A549 (cell line): Measurements from ENCODE around the gene CHD9.

Experiments used
- BHLHE40 ChIP-seq: IDR thresholded peaks from 2 replicates; pipeline ENCODE4 v1.6.1; 2012; ENCODE audit warnings: low read depth, low read length, inconsistent platforms
- CHD2 ChIP-seq: fragments of 150-350 bp; IDR thresholded peaks from 2 replicates; pipeline ENCODE4 v1.6.1; 2014; ENCODE audit warnings: low read length; ENCODE audit not compliant: partially characterized antibody
- CTCF ChIP-seq: fragments of >200 bp; sonication (Bioruptor Twin); formaldehyde crosslinking; IDR thresholded peaks from 3 replicates; pipeline ENCODE4 v1.5.1; 2016
- ESRRA ChIP-seq: fragments of 150-350 bp; IDR thresholded peaks from 2 replicates; pipeline ENCODE4 v1.6.1; 2014; ENCODE audit warnings: mild to moderate bottlenecking, low read length, borderline replicate concordance
- HDAC2 ChIP-seq: fragments of 200-600 bp; sonication (generic); IDR thresholded peaks from 2 replicates; pipeline ENCODE4 v1.6.1; 2016
- NFE2L2 ChIP-seq: fragments of 150-350 bp; conservative IDR thresholded peaks from 2 replicates; pipeline ENCODE4 v1.6.1; 2014; ENCODE audit warnings: low read length
- PHF8 ChIP-seq: fragments of 200-600 bp; sonication (generic); IDR thresholded peaks from 2 replicates; pipeline ENCODE4 v1.6.1; 2016; ENCODE audit warnings: low read depth, mild to moderate bottlenecking, antibody characterized with exemption, moderate library complexity, borderline replicate concordance
- POLR2A ChIP-seq: IDR thresholded peaks from 2 replicates; pipeline ENCODE4 v1.6.1; 2012; ENCODE audit warnings: mild to moderate bottlenecking, low read length
- REST ChIP-seq: fragments of 200-600 bp; sonication (generic); IDR thresholded peaks from 2 replicates; pipeline ENCODE4 v1.6.1; 2016; ENCODE audit warnings: antibody characterized with exemption, mild to moderate bottlenecking, moderate library complexity
- ZSCAN20 ChIP-seq: fragments of 250-450 bp; sonication (Bioruptor Pico); IDR thresholded peaks from 2 replicates; pipeline ENCODE4 v1.8.0; 2022; ENCODE audit warnings: mild to moderate bottlenecking, moderate library complexity

- TF ChIP-seq ZSCAN20 (CRISPR knock-in tag) (no peak), NFE2L2 (no peak), CTCF (no peak), BHLHE40 (no peak), REST (no peak), POLR2A (no peak), ESRRA (no peak), HDAC2 (no peak), PHF8 (no peak), CHD2 (no peak)
Observed at GRCh38 chr16:53083119-53083518, 28.3 kb downstream of the CHD9 start.
